ENCODE data around the gene GTF2A1.

DNA sequence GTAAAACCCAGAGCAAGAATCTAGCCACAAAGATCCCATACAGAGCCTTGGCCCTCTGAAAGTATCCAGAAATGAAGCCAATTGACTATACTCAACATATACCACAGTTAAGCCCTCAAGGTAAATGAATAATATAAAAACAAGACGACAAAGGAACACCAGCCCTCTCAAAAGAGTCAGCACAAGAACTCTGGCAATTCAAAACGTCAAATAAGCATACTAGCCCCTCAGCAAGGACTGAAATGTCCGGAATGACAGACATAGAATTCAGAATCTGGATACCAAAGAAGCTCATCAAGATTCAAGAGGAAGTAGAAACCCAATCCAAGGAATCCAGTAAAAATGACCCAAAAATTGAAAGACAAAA is 49.9 kb downstream of the GTF2A1 start:
- TF ChIP-seq POLR2AphosphoS5 (IDR thresholded peaks at IDR 0.05; ENCODE audit: borderline replicate concordance, low read depth, low read length) (no peak), EZH2 (IDR thresholded peaks at IDR 0.05) (no peak)
